GM08714 (cell line): ENCODE data around the gene BRAP.
"Not testable (repeated sequence)": the region's sequence is repeated elsewhere in the genome, so short reads cannot be mapped to it uniquely, and the experiment has no call there.

Source experiments
- H3K4me3 ChIP-seq: fragments of 200-500 bp; sonication (Bioruptor generic); 2 replicates; pipeline ENCODE4 v1.5.1; 2014; ENCODE audit warnings: mild to moderate bottlenecking, low read length, inconsistent platforms
- ZNF274 ChIP-seq: IDR thresholded peaks from 2 replicates; pipeline ENCODE4 v1.6.1; 2012; ENCODE audit warnings: mild to moderate bottlenecking, low read depth, low read length

BRAP gene

DNA sequence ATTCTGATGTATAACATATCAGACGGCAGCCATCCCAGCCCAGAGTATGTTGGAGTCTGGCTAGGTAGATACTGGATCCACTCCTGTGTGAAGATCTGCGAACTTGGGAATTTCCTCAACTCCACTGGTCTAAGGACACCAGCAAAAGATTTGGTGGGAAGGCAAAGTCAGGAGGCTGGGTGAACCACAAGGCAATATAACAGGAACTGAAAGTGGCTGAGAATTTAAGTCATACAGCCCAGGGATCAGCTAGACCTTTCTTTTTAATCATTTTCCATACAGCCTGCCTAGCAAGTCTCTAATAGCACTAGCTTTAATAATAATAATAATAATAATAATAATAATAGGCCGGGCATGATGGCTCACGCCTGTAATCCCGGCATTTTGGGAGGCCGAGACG, 34.8 kb downstream of the BRAP start:
- no peak for TF ChIP-seq ZNF274
- no peak overlapping the region for H3K4me3 ChIP-seq

DNA sequence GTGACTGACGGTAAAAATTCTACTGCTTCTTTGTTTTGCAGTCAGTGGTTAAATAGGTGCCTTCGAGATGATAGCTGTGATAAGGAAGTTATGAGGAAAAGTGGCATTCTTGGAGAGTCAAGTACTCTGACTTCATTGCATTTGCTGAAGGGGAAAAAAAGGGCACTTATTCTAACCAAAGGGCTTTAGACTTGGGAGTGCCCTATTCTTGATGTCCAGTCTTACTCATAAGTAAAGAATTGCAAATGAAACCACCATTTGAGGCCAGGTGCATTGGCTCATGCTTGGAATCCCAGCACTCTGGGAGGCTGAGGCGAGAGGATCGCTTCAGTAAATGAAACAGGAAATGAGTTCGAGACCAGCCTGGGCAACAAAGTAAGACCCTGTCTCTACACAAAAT, 40.3 kb downstream of the BRAP start:
- no peak overlapping the region for H3K4me3 ChIP-seq
- no peak for TF ChIP-seq ZNF274

DNA sequence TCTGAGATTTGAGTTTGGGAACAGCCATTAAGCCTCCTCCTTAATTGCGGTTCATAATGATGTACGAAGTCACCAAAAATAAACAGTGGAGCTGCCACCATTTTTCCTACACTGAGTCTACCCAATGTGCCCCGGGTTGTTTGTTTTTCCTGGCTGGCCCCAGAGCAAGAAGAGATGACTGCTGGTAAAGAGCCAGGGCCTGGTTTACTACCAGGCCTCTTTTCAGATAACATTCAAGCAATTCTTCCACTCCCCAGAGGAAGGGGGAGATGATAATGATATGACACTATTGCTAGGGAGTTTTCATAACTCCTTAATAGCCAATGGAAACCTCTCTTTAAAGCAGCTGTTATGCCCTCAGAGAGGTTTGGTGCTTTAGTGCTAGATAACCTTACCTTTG, 42.3 kb downstream of the BRAP start:
- no peak overlapping the region for H3K4me3 ChIP-seq
- no peak for TF ChIP-seq ZNF274

DNA sequence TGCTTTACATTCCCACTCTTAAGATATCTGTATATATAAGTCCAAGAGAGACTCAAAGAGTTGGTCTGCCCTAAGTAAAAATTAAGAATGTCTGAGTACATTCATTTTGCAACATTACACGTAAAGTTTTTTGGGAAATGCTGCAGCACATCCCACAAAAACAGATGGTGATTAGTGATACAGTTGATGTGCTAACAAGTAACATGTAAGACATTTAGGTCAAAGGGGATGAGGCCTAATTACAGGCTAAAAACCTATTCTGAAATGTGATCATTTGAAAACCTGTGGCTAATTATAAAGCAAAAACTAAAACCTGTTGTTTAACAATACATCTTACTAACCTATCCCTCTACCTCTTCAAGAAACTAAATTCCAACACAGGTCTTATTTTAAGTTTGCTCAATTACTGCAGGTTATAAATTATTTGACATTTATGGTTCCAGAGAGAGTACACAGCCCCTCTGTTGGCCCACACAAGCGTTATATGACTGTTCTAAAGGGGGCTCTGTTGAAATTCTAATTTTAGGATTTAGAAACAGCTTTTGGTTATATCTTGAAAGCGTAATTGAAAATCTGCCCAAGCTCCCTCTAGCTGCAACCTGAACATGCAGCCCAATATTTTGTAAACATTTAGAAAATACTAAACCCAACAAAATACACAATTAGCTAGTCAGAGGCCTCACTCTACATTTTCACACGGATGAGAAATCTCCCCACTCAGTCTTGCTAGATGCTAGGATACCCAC, 42.9 kb downstream of the BRAP start:
- TF ChIP-seq ZNF274: no peak
- H3K4me3 ChIP-seq: no peak overlapping the region

DNA sequence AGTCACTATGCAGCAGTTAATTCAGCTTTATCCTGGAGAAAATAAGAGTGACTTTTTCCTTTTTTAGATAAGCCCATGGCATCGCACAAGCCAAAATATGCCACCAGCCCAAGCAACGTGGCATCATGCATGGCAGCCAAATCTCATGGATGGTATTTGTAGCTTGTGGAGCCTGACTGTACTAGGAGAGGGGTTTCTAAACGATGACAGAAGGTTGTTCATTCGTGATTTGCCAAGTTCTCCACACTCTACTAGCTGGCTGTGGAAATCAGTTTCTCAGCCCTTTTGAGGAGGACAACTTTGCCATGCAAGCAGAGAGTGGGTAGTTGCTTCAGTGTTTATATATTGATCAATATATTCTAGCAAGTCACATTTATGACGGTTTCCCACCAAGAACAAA, 45.2 kb downstream of the BRAP start:
- TF ChIP-seq ZNF274: no peak
- H3K4me3 ChIP-seq: no peak overlapping the region

DNA sequence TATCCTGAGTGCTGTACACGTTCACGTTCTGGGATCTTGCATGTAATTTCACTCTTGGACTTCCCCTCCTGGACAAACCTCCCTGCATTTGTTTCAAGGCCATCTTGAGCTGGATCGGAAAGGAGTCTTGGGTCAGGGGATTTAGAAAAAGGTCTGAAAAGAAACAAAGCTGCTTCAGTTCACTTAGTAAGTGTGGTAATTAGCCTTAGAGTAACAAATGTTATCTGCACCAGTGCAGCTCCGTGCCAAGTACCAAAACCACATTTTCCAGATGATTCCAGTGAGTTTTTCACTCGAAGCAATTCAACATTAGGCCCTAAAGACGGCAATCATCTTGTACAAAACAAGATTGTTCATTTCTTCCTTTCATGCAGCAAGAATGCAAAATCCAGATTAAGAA, 47.2 kb downstream of the BRAP start:
- H3K4me3 ChIP-seq: no peak overlapping the region
- TF ChIP-seq ZNF274: no peak

DNA sequence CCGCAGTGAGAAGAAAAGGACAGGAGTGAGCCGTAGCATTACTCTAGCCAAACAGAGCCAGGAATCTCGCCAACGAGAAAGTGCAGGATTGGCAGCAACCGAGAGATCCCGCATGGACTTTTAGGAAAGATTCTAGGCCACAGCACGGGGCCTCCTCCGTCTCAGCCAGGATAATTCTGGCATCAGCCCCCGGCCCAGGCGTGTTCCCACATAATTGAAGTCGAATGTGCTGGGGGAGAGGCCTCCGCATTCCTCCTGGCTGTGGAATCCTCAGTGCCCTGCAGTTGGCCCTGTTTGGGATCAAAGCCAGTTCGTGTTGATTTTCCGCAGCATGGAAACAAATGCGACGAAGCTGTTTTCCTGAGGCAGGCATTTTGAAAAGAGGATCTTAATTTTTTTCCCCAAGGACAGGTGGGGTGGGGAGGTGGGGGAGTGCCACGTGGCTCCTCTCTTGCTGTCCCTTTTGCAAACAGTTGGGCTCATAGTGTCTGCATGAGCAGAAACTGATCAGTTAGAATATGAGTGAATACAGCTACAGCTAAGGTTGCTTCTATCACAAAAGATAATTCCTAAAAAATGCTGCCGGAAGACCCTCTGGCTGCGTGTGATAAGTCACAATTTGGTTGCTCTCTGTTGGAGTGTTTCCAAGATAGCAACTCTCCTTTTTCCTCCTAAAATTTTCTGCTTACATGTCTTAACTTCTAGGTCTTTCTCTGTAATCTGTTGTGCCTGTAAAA, 49.4 kb downstream of the BRAP start:
- no peak overlapping the region for H3K4me3 ChIP-seq
- no peak for TF ChIP-seq ZNF274

DNA sequence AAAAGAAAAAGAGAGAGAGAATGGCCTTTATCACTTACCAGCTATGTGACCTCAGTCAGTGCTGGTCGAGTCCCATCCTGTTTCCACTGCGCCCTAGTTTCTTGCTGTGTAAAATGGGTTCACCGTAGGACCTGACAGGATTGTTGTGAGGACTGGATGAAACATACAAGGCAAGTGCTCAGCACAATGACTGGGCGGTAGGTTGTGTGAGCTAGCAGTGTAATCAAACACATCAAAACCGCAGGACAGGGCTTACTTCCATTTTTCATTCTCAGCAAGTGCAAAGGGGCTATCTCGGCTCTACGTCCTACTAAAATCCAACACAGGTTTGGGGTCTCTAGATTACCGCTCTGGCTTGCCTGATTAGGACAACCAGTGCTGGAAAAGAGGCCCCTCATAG, 50.2 kb downstream of the BRAP start:
- no peak overlapping the region for H3K4me3 ChIP-seq
- TF ChIP-seq ZNF274: no peak

DNA sequence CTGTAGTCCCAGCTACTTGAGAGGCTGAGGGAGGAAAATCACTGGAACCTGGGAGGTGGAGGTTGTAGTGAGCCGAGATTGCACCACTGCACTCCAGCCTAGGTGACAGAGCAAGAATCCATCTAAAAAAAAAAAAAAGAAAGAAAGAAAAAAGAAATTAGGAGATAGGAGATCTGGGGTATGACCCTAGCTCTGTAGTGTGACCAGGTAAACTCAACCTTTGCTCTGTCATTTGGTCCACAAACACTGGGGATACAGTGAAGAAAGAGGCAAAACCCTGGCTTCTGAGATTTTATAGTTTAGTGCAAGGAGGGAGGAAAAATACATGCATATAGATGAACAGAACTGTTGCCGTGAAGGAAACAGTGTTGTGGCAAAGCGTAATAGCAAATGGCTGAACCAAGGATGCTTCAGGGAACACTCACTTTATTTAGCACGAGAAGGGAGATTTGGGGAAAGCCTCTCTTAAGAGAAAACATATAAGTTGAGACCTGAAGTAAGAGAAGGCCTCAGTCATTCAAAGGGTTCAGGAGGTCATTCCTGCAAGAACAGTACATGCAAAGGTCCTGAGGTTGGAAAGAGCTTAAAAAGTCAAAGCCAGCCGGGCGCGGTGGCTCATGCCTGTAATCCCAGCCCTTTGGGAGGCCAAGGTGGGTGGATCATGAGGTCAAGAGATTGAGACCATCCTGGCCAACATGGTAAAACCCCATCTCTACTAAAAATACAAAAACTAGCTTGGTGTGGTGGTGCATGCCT, 57.1 kb downstream of the BRAP start:
- no peak for TF ChIP-seq ZNF274
- no peak overlapping the region for H3K4me3 ChIP-seq

DNA sequence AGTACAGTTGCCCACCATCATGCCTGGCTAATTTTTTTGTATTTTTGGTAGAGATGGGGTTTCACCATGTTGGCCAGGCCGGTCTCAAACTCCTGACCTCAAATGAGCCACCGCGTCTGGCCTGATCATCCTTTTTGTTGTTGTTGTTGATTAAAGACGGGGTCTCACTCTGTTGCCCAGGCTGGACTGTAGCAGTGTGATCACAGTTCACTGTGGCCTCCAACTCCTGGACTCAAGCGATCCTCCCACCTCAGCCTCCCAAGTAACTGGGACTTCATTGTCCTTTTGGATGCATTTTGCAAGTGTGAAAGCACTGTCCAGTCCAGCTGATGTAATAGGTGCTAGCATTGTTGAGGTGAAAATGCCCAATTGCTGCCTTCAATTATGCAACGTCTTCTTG, 59.5 kb downstream of the BRAP start:
- no peak for TF ChIP-seq ZNF274
- H3K4me3 ChIP-seq: no peak overlapping the region

DNA sequence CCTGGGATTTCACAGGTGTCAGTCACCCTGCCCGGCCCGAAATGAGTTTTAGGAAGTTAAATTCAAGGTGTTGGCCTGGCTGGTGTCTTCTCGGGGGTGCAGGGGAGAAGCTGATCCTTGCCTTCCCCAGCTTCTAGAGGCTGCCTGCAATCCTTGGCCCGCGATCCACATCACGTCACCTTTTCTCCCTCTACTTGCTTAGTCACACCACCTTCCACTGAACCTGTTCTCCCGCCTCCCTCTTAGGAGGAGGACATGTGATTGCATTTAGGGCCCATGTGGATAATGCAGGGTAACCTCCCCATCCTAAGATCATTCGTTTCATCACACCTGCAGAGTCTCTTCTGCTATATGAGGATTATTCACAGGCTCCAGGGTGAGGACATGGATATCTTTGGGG, 61.2 kb downstream of the BRAP start:
- TF ChIP-seq ZNF274: no peak

DNA sequence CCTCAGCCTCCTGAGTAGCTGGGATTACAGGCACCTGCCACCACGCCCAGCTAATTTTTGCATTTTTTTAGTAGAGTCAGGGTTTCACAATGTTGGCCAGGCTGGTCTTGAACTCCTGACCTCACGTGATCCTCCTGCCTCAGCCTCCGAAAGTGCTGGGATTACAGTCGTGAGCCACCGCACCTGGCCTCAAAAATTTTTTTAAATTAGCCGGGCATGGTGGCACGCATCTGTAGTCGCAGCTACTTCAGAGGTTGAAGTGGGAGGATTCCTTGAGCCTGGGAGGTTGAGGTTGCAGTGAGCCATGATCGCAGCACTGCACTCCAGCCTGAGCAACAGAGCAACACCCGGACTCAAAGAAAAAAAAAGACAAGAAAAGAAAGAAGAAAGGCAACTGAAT, 67.9 kb downstream of the BRAP start:
- not testable (repeated sequence) for H3K4me3 ChIP-seq

More for the DNA sequence above, 61.2 kb downstream of the BRAP start:
- H3K4me3 ChIP-seq: no peak overlapping the region

DNA sequence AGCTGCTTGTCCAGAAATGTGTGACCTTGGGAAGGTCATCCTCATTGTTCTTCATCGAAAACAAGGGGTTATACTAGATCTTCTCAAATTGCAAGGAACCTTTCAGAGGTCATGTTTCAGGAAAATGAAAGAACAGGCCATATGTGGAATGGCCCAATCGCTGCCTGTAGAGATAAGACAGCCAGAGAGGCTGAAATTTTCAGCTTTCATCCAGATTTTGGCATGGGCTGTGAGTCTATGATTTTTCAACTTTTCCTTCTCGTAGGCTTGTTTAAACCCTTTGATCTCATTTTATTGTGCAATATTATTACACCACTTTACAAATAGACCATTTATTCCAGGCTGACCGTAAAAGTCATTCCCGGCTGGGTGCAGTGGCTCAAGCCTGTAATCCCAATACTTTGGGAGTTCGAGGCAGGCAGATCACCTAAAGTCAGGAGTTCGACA, 69.6 kb downstream of the BRAP start:
- no peak overlapping the region for H3K4me3 ChIP-seq
- no peak for TF ChIP-seq ZNF274

DNA sequence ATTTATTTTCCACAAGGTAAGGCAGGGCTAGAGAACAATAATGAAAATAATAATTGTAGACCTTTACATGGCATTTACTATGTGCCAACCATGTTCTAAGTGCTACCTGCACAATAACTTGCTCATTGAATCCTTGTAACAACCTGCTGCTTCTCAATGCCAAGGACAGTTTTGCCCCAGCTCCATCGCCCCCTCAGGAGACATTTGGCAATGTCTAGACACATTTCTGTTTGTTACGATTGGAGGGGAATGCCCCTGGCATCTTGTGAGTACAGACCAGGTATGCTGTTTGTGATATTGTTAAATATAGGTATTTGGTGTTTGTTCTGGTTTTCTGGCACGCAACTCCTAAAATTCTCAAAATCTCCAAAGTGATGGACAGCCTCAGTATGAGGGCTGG, 78.5 kb downstream of the BRAP start:
- no peak for TF ChIP-seq ZNF274

DNA sequence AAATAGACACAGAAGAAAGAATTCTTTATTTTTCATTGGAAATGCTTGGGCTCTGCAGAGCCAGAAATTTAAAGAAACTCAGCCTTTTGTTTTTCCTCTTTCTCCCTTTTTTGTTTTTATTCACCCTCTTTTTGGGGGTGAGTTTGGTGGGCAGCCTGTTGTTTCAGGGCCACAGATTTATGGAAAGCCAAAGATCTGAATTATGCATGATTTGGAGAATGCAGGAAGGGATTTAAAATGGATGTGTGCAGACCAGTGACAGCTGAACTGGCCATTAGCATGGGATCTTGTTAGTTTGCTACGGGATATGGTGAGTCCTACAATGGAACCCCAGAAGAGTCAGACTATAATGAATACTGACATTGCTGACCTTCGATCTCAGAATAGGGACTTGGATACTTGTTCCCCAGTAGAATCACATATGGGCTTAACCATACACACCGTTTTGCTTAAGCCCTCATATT, 79.0 kb downstream of the BRAP start:
- no peak for TF ChIP-seq ZNF274
- no peak overlapping the region for H3K4me3 ChIP-seq

More for the DNA sequence above, 78.5 kb downstream of the BRAP start:
- H3K4me3 ChIP-seq: no peak overlapping the region
